HepG2 (cell line): ENCODE data around the gene SIRPB2. TPM values are rescaled to one million over a fixed set of nuclear protein-coding genes. Genes with fewer than 3 reads are reported as not detected.

Experiments used
- ATAC-seq: fragments of 200-7000 bp; cut with Tn5 transposase; 3 replicates; pipeline ENCODE4 v1.9.1; 2020; ENCODE audit warnings: mild to moderate bottlenecking, moderate library complexity
- BruUV-seq: library from RNA; stranded (reverse); fragments of 400-500 nt; replicated peaks from 2 replicates; lab custom pipeline; 2021; lab: Mats Ljungman, UMichigan
- CTCF ChIA-PET: fragments of 300-600 bp; formaldehyde crosslinking; extraction: SDS; loops from one replicate; lab custom pipeline; 2021; ENCODE audit warnings: low total read pairs, inconsistent platforms, low intra/inter-chr PET ratio; lab: Yijun Ruan, JAX
- POLR2A ChIA-PET: fragments of 350-600 bp; sonication (Branson Sonifier 250); formaldehyde crosslinking; loops from one replicate; lab custom pipeline; 2020; ENCODE audit warnings: antibody characterized with exemption, inconsistent platforms; lab: Yijun Ruan, JAX
- DNase-seq: peaks from one replicate; pipeline ENCODE4 v3.0.0-alpha.2; 2015; ENCODE audit warnings: low spot score
- FAIRE-seq: peaks from 3 replicates; lab custom pipeline; 2011; peaks lifted over from hg19 to GRCh38; lab: Jason Lieb, UNC
- H2AFZ ChIP-seq: one replicate; pipeline ENCODE4 v1.6.1; 2011; ENCODE audit warnings: low read length, inconsistent platforms
- H3K27ac ChIP-seq: fragments of 300-600 bp; 3 replicates; pipeline ENCODE4 v1.8.0; 2011; ENCODE audit warnings: mixed run types, mild to moderate bottlenecking, mixed read lengths, low read length, inconsistent platforms; ENCODE audit not compliant: insufficient read depth; ENCODE audit errors: extremely low read length
- H3K27me3 ChIP-seq, 2 experiments: fragments of 200-600 bp in 1 of 2; 2 replicates in 1 of 2; 3 replicates in 1 of 2; pipeline versions ENCODE4 v1.6.0 to v1.8.0; 2011; ENCODE audit warnings: low read length in 2 of 2, mild to moderate bottlenecking in 2 of 2, moderate library complexity in 2 of 2, inconsistent platforms in 1 of 2; ENCODE audit not compliant: insufficient read depth in 2 of 2, control insufficient read depth in 1 of 2
- H3K36me3 ChIP-seq, 2 experiments: fragments of 200-600 bp in 1 of 2; replicated peaks in 1 of 2; 2 replicates in 1 of 2; 3 replicates in 1 of 2; pipeline versions ENCODE4 v1.5.1 to v1.8.0; 2011; ENCODE audit warnings: low read length in 2 of 2, inconsistent platforms in 1 of 2; ENCODE audit not compliant: insufficient read depth in 2 of 2, control insufficient read depth in 1 of 2
- H3K4me1 ChIP-seq: 2 replicates; pipeline ENCODE4 v1.5.1; 2012; ENCODE audit warnings: low read length, inconsistent platforms; ENCODE audit not compliant: insufficient read depth
- H3K4me2 ChIP-seq: 2 replicates; pipeline ENCODE4 v1.6.0; 2011; ENCODE audit warnings: low read depth, low read length, inconsistent platforms
- H3K4me3 ChIP-seq, 3 experiments: fragments of 200-600 bp in 1 of 3; sonication (generic), shearing (Covaris generic) in 1 of 3; replicated peaks in 1 of 3; 2 replicates each; pipeline ENCODE4 v1.5.1; 2011 to 2016; ENCODE audit warnings: low read length in 3 of 3, inconsistent platforms in 2 of 3, low read depth in 2 of 3, mild to moderate bottlenecking in 2 of 3, control low read depth in 1 of 3, mixed read lengths in 1 of 3; ENCODE audit not compliant: insufficient read depth in 1 of 3
- H3K79me2 ChIP-seq: one replicate; pipeline ENCODE4 v1.6.1; 2011; ENCODE audit warnings: low read length, inconsistent platforms; ENCODE audit not compliant: insufficient read depth
- H3K9ac ChIP-seq: 2 replicates; pipeline ENCODE4 v1.6.0; 2011; ENCODE audit warnings: mild to moderate bottlenecking, low read depth, low read length, inconsistent platforms; ENCODE audit not compliant: insufficient read depth
- H3K9me3 ChIP-seq: 2 replicates; pipeline ENCODE4 v1.5.1; 2012; ENCODE audit warnings: mild to moderate bottlenecking, low read length
- H4K20me1 ChIP-seq: 2 replicates; pipeline ENCODE4 v1.6.0; 2011; ENCODE audit warnings: inconsistent platforms, mild to moderate bottlenecking, low read length, moderate library complexity; ENCODE audit not compliant: insufficient read depth
- CEBPZ ChIP-seq: IDR thresholded peaks from 2 replicates; pipeline ENCODE4 v1.6.1; 2012; ENCODE audit warnings: low read length, improper control_type of control experiment
- FOSL2 ChIP-seq: sonication (generic); formaldehyde crosslinking; IDR thresholded peaks from 2 replicates; pipeline ENCODE4 v1.4.0; 2020; ENCODE audit warnings: missing genetic modification reagents
- KDM5A ChIP-seq: fragments of 200-600 bp; sonication (generic); IDR thresholded peaks from 2 replicates; pipeline ENCODE4 v1.7.0; 2018; ENCODE audit warnings: antibody characterized with exemption, mild to moderate bottlenecking, low read length, borderline replicate concordance
- SETDB1 ChIP-seq: sonication (generic); formaldehyde crosslinking; IDR thresholded peaks from 2 replicates; pipeline ENCODE4 v1.5.1; 2020; ENCODE audit warnings: missing genetic modification reagents, mild to moderate bottlenecking, borderline replicate concordance
- TCF7L2 ChIP-seq: IDR thresholded peaks from 2 replicates; pipeline ENCODE4 v1.6.1; 2011; ENCODE audit warnings: mild to moderate bottlenecking, low read depth, low read length, moderate library complexity
- ZC3H13 ChIP-seq: sonication (generic); formaldehyde crosslinking; IDR thresholded peaks from 2 replicates; pipeline ENCODE4 v1.8.1; 2023; ENCODE audit warnings: mild to moderate bottlenecking, missing genetic modification reagents, moderate library complexity
- ZNF784 ChIP-seq: sonication (generic); formaldehyde crosslinking; IDR thresholded peaks from 2 replicates; pipeline ENCODE4 v1.5.1; 2020; ENCODE audit warnings: missing genetic modification reagents, mild to moderate bottlenecking, borderline replicate concordance
- WGBS: methylation state at CpG from one replicate; pipeline ENCODE4 v1.1.6; 2017; ENCODE audit warnings: low lambda C conversion rate; 5-methylcytosine and 5-hydroxymethylcytosine counted together
- in situ Hi-C: cut with HindIII; loops from 2 replicates; pipeline ENCODE4 v1.10.0; 2017; ENCODE audit warnings: low pct_unique_long_range_greater_than_20kb; ENCODE audit not compliant: extremely low pct_ligation_motif_present
- intact Hi-C: fragments of 100-400 bp; cut with micrococcal nuclease; formaldehyde crosslinking; loops from one replicate; pipeline ENCODE4 v1.10.0; 2022; ENCODE audit not compliant: unreplicated experiment
- polyA plus RNA-seq, 8 experiments: library from polyadenylated mRNA; depleted of rRNA in 3 of 8; stranded (reverse) in 7 of 8; unstranded in 1 of 8; fragments of >200 nt; fragmentation: Illumina TruSeq in 4 of 8; extraction: Trizol in 4 of 8; gene quantifications; 2 replicates each; pipeline versions ENCODE4 v1.2.1 to v1.2.3, GENCODE V29; 2011 to 2016; ENCODE audit warnings: low read depth in 4 of 8, missing spikeins in 1 of 8, mixed read lengths in 1 of 8; ENCODE audit not compliant: insufficient read depth in 1 of 8
- total RNA-seq, 5 experiments: library from RNA; depleted of rRNA; stranded (reverse); fragments of >200 nt; fragmentation: Illumina TruSeq; extraction: Trizol; gene quantifications; 2 replicates each; pipeline ENCODE4 v1.2.3, GENCODE V29; 2016; ENCODE audit warnings: low read depth in 1 of 5

Gene SIRPB2
- total and polyA plus RNA-seq, 2 of the 13 experiments (the other 11 are each of a cell fraction or from before 2014, with no cell fraction given): not detected

- Histone ChIP-seq H3K4me3 (no peak overlapping the region), H2AFZ (no peak overlapping the region), H3K4me1 (peaks cover 8% of the 10 kb centered on the region), H3K79me2 (no peaks in the 10 kb centered on the region), H3K9me3 (no peaks in the 10 kb centered on the region), H3K4me2 (no peak overlapping the region), H4K20me1 (no peaks in the 10 kb centered on the region), H3K27me3 (no peaks in the 10 kb centered on the region), H3K36me3 (peaks cover 67 to 99% of the 10 kb centered on the region in 2 experiments), H3K9ac (no peak overlapping the region), H3K27ac (no peak overlapping the region)
- in situ Hi-C loops (no loop called here), intact Hi-C loops (no loop called here)
- POLR2A ChIA-PET: no interaction called here
- no TSS peak for BruUV-seq
- no peak for FAIRE-seq
- no peak for DNase-seq
- CTCF ChIA-PET: no interaction called here
- no peak for TF ChIP-seq SETDB1 (CRISPR knock-in tag)
- no peak for TF ChIP-seq KDM5A
- TF ChIP-seq FOSL2 (CRISPR knock-in tag): no peak
- TF ChIP-seq CEBPZ: no peak
- no peak for TF ChIP-seq ZNF784
- TF ChIP-seq ZC3H13 (CRISPR knock-in tag): no peak
- TF ChIP-seq TCF7L2: no peak
- no peak for ATAC-seq
- WGBS: 93% methylated on average over 6 of the region's 6 CpGs
Measured at GRCh38 chr20:1449370-1449769, 41.9 kb downstream of the SIRPB2 start.
